ENCODE results near the gene ADRA2C. TPM values are rescaled to one million over a fixed set of nuclear protein-coding genes. Genes with fewer than 3 reads are reported as not detected.
A peak's percentile ranks its signal among the peaks of the same experiment; 100 is the strongest.

The ADRA2C gene
- total and polyA plus RNA-seq, 4 experiments from 2014 or later: not detected

DNA sequence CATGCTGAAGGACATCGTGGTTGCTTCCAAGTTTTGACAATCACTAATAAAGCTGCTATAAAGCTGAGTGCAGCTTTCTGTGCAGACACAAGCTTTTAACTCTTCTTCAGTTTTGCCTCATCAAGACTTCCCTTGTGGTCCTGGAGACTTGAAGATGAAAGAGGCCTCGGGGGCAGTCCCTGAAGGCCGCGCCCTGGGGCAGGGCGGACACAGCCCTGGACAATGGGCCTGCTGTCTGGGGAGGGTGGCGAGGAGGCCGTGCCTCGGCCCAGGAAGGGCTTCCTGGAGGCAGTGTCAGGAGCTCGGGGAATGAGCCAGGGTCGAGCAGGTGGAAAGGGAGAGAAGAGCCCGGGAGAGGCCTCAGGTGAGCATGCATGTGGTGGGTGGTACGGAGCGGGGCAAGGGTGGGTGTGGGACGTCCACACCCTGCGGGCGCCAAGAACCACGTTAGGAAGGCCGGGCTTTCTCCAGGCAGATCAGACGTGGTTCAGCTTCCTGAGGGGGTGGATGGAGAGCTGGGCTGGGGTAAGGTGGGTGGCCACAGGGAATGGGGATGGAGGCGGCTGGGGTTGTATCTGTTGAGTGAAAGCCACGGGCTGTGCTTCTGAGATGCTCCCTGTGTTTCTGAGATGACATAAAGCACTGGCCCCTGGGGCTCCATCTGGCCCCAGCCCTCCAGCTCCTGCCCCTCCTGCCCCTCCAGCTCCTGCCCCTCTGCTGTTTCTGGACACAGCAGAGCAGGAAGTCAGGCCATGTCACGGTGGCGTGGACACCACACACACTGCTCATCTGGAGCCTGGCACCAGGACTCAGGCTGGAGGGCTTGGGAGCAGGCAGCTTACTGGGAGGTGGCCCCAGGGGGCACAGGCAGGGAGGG, 21.5 kb downstream of the ADRA2C start:
- ChIA-PET POLR2A (ENCODE audit: partially characterized antibody) (no interaction called here), CTCF (ENCODE audit: partially characterized antibody) (no interaction called here)
- H3K4me1 ChIP-seq (ENCODE audit: insufficient read depth, low read length): no peaks in the 10 kb centered on the region
- no peak overlapping the region for H3K4me3 ChIP-seq (ENCODE audit: low read length in 2 of 2)
- no peak overlapping the region for H3K27ac ChIP-seq (ENCODE audit: low read depth, low read length)
- Mint-ChIP-seq H3K4me3 (no peak overlapping the region), H3K27me3 (peaks cover 4 to 10% of the 10 kb centered on the region in 2 donors), H3K27ac (no peak overlapping the region), H3K9me3 (peaks cover 0 to 4% (median 2%) of the 10 kb centered on the region in 8 donors), H3K4me1 (no peaks in the 10 kb centered on the region), H3K36me3 (no peaks in the 10 kb centered on the region)
- no peak for DNase-seq
- intact Hi-C loops (cut with micrococcal nuclease): no loop called here
- H3K36me3 ChIP-seq (ENCODE audit: insufficient read depth, low read length): no peaks in the 10 kb centered on the region
- no peaks in the 10 kb centered on the region for H3K27me3 ChIP-seq (ENCODE audit: insufficient read depth, low read length)
- H3K9me3 ChIP-seq (ENCODE audit: control insufficient read depth in 1 of 2, low read length in 2 of 2): no peaks in the 10 kb centered on the region

DNA sequence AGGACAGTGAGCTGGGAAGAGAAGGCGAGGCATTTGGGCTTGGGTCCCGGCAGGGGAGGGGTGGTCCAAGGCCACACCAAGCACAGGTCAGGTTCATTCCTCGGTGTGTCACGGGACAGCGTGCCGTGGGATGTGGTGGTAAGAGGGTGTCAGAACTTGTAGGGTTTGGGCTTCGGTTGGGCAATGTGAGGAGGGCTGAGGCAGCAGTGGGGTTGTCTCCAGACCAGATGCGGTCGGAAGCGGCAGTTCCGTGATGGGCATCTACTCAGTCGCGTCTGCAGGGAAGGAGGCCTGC, 22.1 kb downstream of the ADRA2C start:
- H3K9me3 Mint-ChIP-seq: peaks cover 0 to 8% (median 4%) of the 10 kb centered on the region in 8 donors
- no peaks in the 10 kb centered on the region for H3K4me1 ChIP-seq (ENCODE audit: insufficient read depth, low read length)
- no peak overlapping the region for H3K4me3 Mint-ChIP-seq
- H3K27ac Mint-ChIP-seq: peak overlapping the region in 2 of 7 donors; percentile 10 to 60
- no peaks in the 10 kb centered on the region for H3K36me3 Mint-ChIP-seq
- no peaks in the 10 kb centered on the region for H3K36me3 ChIP-seq (ENCODE audit: insufficient read depth, low read length)
- CTCF ChIA-PET (ENCODE audit: partially characterized antibody): no interaction called here
- H3K4me3 ChIP-seq (ENCODE audit: low read length in 2 of 2): no peak overlapping the region
- POLR2A ChIA-PET (ENCODE audit: partially characterized antibody): no interaction called here
- H3K9me3 ChIP-seq (ENCODE audit: control insufficient read depth in 1 of 2, low read length in 2 of 2): no peaks in the 10 kb centered on the region
- no peak overlapping the region for H3K27ac ChIP-seq (ENCODE audit: low read depth, low read length)
- no peaks in the 10 kb centered on the region for H3K27me3 ChIP-seq (ENCODE audit: insufficient read depth, low read length)
- H3K4me1 Mint-ChIP-seq: no peaks in the 10 kb centered on the region
- intact Hi-C loops (cut with micrococcal nuclease): no loop called here
- DNase-seq: no peak
- H3K27me3 Mint-ChIP-seq: peaks cover 4 to 15% of the 10 kb centered on the region in 2 donors

DNA sequence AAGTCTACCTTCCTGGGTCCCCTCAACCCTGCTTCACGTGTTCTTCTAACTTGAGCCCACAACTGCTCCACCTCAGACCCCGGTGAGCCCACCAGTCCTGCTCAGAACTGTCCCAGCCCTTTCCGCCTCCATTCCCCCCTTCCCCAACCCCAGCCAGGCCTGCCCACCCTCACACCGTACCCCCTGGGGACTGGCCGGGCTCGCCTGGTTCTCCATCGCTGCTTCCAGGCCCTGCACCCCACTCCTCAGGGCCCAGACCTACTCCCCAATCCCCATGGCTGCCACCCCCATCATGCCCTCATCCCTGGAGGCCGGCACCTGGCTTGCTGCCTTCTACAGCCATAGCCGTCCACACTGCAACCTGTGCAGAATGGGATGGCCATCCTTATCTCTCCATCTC, 23.4 kb downstream of the ADRA2C start:
- Mint-ChIP-seq H3K27ac (no peak overlapping the region), H3K9me3 (peaks cover 0 to 18% (median 10%) of the 10 kb centered on the region in 8 donors), H3K27me3 (peaks cover 4 to 15% of the 10 kb centered on the region in 2 donors), H3K36me3 (no peaks in the 10 kb centered on the region), H3K4me3 (no peak overlapping the region), H3K4me1 (no peaks in the 10 kb centered on the region)
- H3K9me3 ChIP-seq (ENCODE audit: control insufficient read depth in 1 of 2, low read length in 2 of 2): no peaks in the 10 kb centered on the region
- DNase-seq: no peak
- intact Hi-C loops (cut with micrococcal nuclease): no loop called here
- H3K27me3 ChIP-seq (ENCODE audit: insufficient read depth, low read length): no peaks in the 10 kb centered on the region
- no peak overlapping the region for H3K4me3 ChIP-seq (ENCODE audit: low read length in 2 of 2)
- ChIA-PET POLR2A (ENCODE audit: partially characterized antibody) (no interaction called here), CTCF (ENCODE audit: partially characterized antibody) (no interaction called here)
- H3K36me3 ChIP-seq (ENCODE audit: insufficient read depth, low read length): no peaks in the 10 kb centered on the region
- no peaks in the 10 kb centered on the region for H3K4me1 ChIP-seq (ENCODE audit: insufficient read depth, low read length)
- H3K27ac ChIP-seq (ENCODE audit: low read depth, low read length): no peak overlapping the region

DNA sequence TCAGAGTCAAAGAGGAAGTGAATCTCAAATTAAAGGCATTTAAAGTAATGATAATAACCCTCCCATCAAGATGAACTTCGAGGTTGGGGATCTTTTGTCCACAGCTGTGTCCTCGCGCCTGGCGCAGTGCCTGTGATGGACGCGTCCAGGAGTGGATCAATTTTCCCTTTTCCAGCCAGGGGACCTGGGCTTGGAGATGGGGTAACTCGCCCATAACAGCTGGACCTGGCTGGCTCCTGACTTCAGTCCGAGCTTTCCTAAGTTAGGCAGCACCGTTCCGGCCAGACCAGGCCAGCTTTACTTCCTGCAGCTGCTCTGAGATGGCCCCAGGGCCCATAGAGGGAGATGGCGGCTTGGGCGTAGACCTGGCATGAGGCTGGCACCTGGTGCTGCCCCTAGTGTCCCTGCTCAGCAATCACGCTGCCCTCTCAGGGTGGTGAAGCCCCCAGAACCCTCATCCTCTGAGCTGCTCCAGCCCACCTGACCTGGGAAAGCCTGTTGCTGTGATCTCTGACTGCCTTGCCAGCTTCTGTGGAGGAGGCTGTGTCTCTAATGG, 23.9 kb downstream of the ADRA2C start:
- no peak overlapping the region for H3K27ac Mint-ChIP-seq
- intact Hi-C loops (cut with micrococcal nuclease): no loop called here
- H3K27me3 Mint-ChIP-seq: peaks cover 4 to 15% of the 10 kb centered on the region in 2 donors
- CTCF ChIA-PET (ENCODE audit: partially characterized antibody): no interaction called here
- Histone ChIP-seq H3K4me1 (ENCODE audit: insufficient read depth, low read length) (no peaks in the 10 kb centered on the region), H3K9me3 (ENCODE audit: control insufficient read depth in 1 of 2, low read length in 2 of 2) (peaks cover 0 to 5% of the 10 kb centered on the region in 2 donors), H3K4me3 (ENCODE audit: low read length in 2 of 2) (no peak overlapping the region), H3K36me3 (ENCODE audit: insufficient read depth, low read length) (no peaks in the 10 kb centered on the region), H3K27me3 (ENCODE audit: insufficient read depth, low read length) (no peaks in the 10 kb centered on the region), H3K27ac (ENCODE audit: low read depth, low read length) (no peak overlapping the region)
- H3K4me1 Mint-ChIP-seq: no peaks in the 10 kb centered on the region
- H3K4me3 Mint-ChIP-seq: no peak overlapping the region
- H3K9me3 Mint-ChIP-seq: peaks cover 2 to 23% (median 14%) of the 10 kb centered on the region in 8 donors
- POLR2A ChIA-PET (ENCODE audit: partially characterized antibody): no interaction called here
- DNase-seq: no peak
- no peaks in the 10 kb centered on the region for H3K36me3 Mint-ChIP-seq

DNA sequence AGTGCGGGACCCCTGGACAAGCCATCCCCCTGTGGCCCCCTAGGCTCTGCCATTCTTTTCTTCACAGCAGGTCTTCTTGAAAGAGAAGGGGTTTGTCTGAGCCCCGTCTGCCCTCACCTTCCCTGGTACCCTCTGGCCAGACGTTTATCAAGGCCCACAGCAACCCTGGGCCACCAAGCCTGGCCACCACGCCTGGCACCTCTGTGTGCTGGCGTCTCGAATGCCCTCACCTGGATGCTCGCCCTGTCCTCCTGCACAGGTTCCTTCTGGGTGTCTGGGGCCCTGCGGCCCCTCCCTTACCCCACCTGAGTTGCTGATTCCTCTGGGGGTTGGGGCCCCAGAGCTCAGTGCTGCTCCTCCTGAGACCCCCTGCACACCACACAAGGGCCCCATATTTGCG, 25.1 kb downstream of the ADRA2C start:
- Mint-ChIP-seq H3K4me1 (no peaks in the 10 kb centered on the region), H3K27me3 (peaks cover 3 to 15% of the 10 kb centered on the region in 2 donors), H3K36me3 (no peaks in the 10 kb centered on the region), H3K9me3 (peaks cover 2 to 33% (median 24%) of the 10 kb centered on the region in 8 donors), H3K4me3 (no peak overlapping the region), H3K27ac (no peak overlapping the region)
- no peaks in the 10 kb centered on the region for H3K27me3 ChIP-seq (ENCODE audit: insufficient read depth, low read length)
- no peak overlapping the region for H3K27ac ChIP-seq (ENCODE audit: low read depth, low read length)
- ChIA-PET POLR2A (ENCODE audit: partially characterized antibody) (no interaction called here), CTCF (ENCODE audit: partially characterized antibody) (no interaction called here)
- no peak overlapping the region for H3K4me3 ChIP-seq (ENCODE audit: low read length in 2 of 2)
- no peaks in the 10 kb centered on the region for H3K36me3 ChIP-seq (ENCODE audit: insufficient read depth, low read length)
- no peak for DNase-seq
- intact Hi-C loops (cut with micrococcal nuclease): no loop called here
- H3K9me3 ChIP-seq (ENCODE audit: control insufficient read depth in 1 of 2, low read length in 2 of 2): peaks cover 0 to 13% of the 10 kb centered on the region in 2 donors
- H3K4me1 ChIP-seq (ENCODE audit: insufficient read depth, low read length): no peaks in the 10 kb centered on the region

DNA sequence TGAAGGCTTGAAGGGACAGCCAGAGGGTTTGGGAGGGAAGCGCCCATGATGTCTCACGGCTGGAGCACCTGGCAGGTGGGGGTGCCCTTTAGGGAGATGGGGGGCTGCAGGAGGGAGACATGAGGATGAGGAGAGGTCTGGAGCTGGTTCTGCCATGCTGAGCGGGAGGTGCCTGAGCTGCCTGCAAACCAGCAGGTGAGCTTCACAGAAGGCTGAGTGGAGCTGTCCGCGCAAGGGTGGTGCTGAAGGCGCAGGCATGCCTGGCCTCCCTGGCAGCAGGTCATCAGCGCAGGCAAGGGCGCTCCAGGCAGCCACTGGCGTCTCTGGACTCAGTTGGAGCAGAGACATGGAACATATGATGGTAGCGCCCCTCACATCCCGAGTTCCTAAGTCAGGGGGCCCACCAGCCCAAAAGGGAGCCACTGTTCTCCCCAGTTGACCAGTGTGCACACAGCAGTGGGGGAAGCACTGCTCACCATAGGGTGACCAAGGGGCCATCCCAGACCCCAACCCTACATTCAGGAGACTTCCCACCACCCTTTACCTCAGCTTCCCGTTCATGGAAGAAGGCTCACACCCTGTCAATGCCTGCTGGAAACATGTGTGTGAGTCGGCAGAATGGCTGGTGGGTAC, 25.8 kb downstream of the ADRA2C start:
- intact Hi-C loops (cut with micrococcal nuclease): no loop called here
- Histone ChIP-seq H3K27ac (ENCODE audit: low read depth, low read length) (no peak overlapping the region), H3K36me3 (ENCODE audit: insufficient read depth, low read length) (no peaks in the 10 kb centered on the region), H3K27me3 (ENCODE audit: insufficient read depth, low read length) (no peaks in the 10 kb centered on the region), H3K9me3 (ENCODE audit: control insufficient read depth in 1 of 2, low read length in 2 of 2) (peaks cover 0 to 16% of the 10 kb centered on the region in 2 donors), H3K4me3 (ENCODE audit: low read length in 2 of 2) (no peak overlapping the region), H3K4me1 (ENCODE audit: insufficient read depth, low read length) (no peaks in the 10 kb centered on the region)
- no peak for DNase-seq
- Mint-ChIP-seq H3K4me1 (no peaks in the 10 kb centered on the region), H3K36me3 (no peaks in the 10 kb centered on the region), H3K27me3 (peaks cover 3 to 15% of the 10 kb centered on the region in 2 donors), H3K9me3 (peaks cover 2 to 37% (median 28%) of the 10 kb centered on the region in 8 donors), H3K4me3 (no peak overlapping the region), H3K27ac (no peak overlapping the region)
- CTCF ChIA-PET (ENCODE audit: partially characterized antibody): no interaction called here
- POLR2A ChIA-PET (ENCODE audit: partially characterized antibody): no interaction called here

DNA sequence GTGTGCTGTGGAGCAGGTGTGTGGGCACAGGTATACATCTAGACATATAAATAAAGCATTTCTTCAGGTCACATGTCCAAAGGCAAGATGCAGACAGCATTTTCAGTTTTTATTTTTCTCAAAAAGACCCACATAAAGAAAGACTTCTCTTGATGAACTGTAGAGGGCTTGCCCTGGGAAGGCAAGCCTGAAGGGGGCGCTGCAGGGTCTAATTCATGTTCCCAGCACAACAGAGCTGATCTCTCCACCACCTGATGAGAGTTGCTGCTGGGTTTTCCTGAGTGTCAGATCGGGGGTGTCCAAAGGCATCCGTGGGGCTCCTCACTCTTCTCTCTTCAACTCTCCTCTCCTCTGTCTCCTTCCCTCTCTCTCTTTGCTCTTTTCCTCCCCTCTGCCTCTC, 26.6 kb downstream of the ADRA2C start:
- ChIA-PET POLR2A (ENCODE audit: partially characterized antibody) (no interaction called here), CTCF (ENCODE audit: partially characterized antibody) (no interaction called here)
- intact Hi-C loops (cut with micrococcal nuclease): no loop called here
- no peak overlapping the region for H3K27ac Mint-ChIP-seq
- no peaks in the 10 kb centered on the region for H3K36me3 Mint-ChIP-seq
- no peak overlapping the region for H3K4me3 Mint-ChIP-seq
- Histone ChIP-seq H3K36me3 (ENCODE audit: insufficient read depth, low read length) (no peaks in the 10 kb centered on the region), H3K4me1 (ENCODE audit: insufficient read depth, low read length) (no peaks in the 10 kb centered on the region), H3K4me3 (ENCODE audit: low read length in 2 of 2) (no peak overlapping the region), H3K27me3 (ENCODE audit: insufficient read depth, low read length) (no peaks in the 10 kb centered on the region), H3K9me3 (ENCODE audit: control insufficient read depth in 1 of 2, low read length in 2 of 2) (peaks cover 0 to 16% of the 10 kb centered on the region in 2 donors), H3K27ac (ENCODE audit: low read depth, low read length) (no peak overlapping the region)
- peaks cover 0 to 13% of the 10 kb centered on the region in 2 donors for H3K27me3 Mint-ChIP-seq
- H3K4me1 Mint-ChIP-seq: no peaks in the 10 kb centered on the region
- no peak for DNase-seq
- peaks cover 2 to 37% (median 30%) of the 10 kb centered on the region in 8 donors for H3K9me3 Mint-ChIP-seq

Data from CD4-positive, alpha-beta memory T cell (primary cell).